GM13977 (cell line): ENCODE measurements around the gene DAPK1.
A peak's percentile ranks its signal among the peaks of the same experiment; 100 is the strongest.

Source experiments
- DNase-seq: peaks from one replicate; pipeline ENCODE4 v3.0.0; 2012; ENCODE audit warnings: low spot score
- in situ Hi-C: fragments of 300-500 bp; cut with MboI; formaldehyde crosslinking; loops from one replicate; pipeline ENCODE4 v1.12.0; 2022; ENCODE audit warnings: low sequenced_read_pairs, low pct_unique_long_range_greater_than_20kb, mixed read lengths, inconsistent platforms; ENCODE audit not compliant: unreplicated experiment
- TF ChIP-seq, protein P1 (sequence below): IDR thresholded peaks from 2 replicates; pipeline ENCODE4 v1.5.1; 2012; ENCODE audit warnings: mild to moderate bottlenecking, control low read depth; ENCODE audit not compliant: insufficient read depth; ENCODE audit errors: extremely low read depth, missing control alignments

DAPK1 gene

GRCh38 chr9:87568401-87568800 lies 70.7 kb downstream of the DAPK1 start:
- in situ Hi-C loops = no loop called here
- TF ChIP-seq, protein P1, sequence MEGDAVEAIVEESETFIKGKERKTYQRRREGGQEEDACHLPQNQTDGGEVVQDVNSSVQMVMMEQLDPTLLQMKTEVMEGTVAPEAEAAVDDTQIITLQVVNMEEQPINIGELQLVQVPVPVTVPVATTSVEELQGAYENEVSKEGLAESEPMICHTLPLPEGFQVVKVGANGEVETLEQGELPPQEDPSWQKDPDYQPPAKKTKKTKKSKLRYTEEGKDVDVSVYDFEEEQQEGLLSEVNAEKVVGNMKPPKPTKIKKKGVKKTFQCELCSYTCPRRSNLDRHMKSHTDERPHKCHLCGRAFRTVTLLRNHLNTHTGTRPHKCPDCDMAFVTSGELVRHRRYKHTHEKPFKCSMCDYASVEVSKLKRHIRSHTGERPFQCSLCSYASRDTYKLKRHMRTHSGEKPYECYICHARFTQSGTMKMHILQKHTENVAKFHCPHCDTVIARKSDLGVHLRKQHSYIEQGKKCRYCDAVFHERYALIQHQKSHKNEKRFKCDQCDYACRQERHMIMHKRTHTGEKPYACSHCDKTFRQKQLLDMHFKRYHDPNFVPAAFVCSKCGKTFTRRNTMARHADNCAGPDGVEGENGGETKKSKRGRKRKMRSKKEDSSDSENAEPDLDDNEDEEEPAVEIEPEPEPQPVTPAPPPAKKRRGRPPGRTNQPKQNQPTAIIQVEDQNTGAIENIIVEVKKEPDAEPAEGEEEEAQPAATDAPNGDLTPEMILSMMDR = no peak
- DNase-seq = no peak

GRCh38 chr9:87569008-87569509 lies 71.4 kb downstream of the DAPK1 start:
- in situ Hi-C loops = no loop called here
- DNase-seq = no peak
- TF ChIP-seq, protein P1 = no peak

GRCh38 chr9:87569518-87569917 lies 71.9 kb downstream of the DAPK1 start:
- in situ Hi-C loops = no loop called here
- TF ChIP-seq, protein P1 = no peak
- no peak for DNase-seq

- TF ChIP-seq, protein P1 = no peak
- DNase-seq = peak; percentile 32
- in situ Hi-C loops = no loop called here
Observed at GRCh38 chr9:87570000-87570908, 72.6 kb downstream of the DAPK1 start.

DNA sequence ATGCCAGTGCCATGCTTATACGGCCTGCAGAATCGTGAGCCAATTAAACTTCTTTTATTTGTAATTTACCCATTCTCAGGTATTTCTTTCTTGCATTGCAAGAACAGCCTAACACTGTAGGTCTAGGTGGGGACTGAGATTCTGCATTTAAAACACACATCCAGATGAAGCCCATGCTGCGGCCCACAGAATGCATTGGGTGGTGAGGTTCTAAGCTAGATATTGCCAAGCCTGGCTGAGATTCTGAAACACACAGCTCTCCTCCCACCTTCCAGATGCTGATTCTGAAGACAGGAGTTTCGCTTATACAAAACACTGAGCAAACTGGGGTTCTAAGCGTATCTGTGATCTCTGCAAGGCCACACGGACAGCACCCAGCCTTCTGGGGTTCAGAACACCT lies 75.1 kb downstream of the DAPK1 start:
- DNase-seq = no peak
- TF ChIP-seq, protein P1 = no peak
- in situ Hi-C loops = no loop called here

GRCh38 chr9:87573841-87574342 lies 76.2 kb downstream of the DAPK1 start:
- in situ Hi-C loops = no loop called here
- TF ChIP-seq, protein P1 = no peak
- DNase-seq = no peak
